Sciatic nerve (tissue), 2 donors: ENCODE data around the gene NRIP1. TPM values are rescaled to one million over a fixed set of nuclear protein-coding genes. Genes with fewer than 3 reads are reported as not detected.

Experiments used
- ATAC-seq: fragments of 200-7000 bp; cut with Tn5 transposase; one replicate; pipeline ENCODE4 v1.9.1; 2020; ENCODE audit warnings: mild to moderate bottlenecking, moderate library complexity
- DNase-seq: peaks from one replicate; pipeline ENCODE4 v3.0.0-alpha.2; 2020; ENCODE audit warnings: low spot score
- intact Hi-C: fragments of 100-400 bp; cut with DNase I; formaldehyde crosslinking; loops from one replicate; pipeline ENCODE4 v1.14.2; 2022
- total RNA-seq: library from RNA; stranded (reverse); fragmentation: NEBNext Ultra II Directional; extraction: Animal tissue kit (Norgen Biotek cat#: 25700); gene quantifications from one replicate; pipeline ENCODE4 v1.2.1, GENCODE V29; 2021
- donor health status: DM: no; HTN: no; CAD: no.
- donor health status: DM: no; HTN: no; CAD: no.

The NRIP1 gene
- total RNA-seq, 1 donor from 2014 or later, result 59.6 TPM

- intact Hi-C loops, result no loop called here
- DNase-seq, result no peak
- no peak for ATAC-seq
Observed at GRCh38 chr21:15071009-15071408, 6.2 kb upstream of the NRIP1 start.

- intact Hi-C loops, result loop anchor here (2.0 kb wide), 1 partner anchor 293 kb away; no protein-coding TSS in a partner anchor
- no peak for DNase-seq
- no peak for ATAC-seq
Observed at GRCh38 chr21:15066123-15066575, 1.3 kb upstream of the NRIP1 start.

GRCh38 chr21:15065392-15066122 is 757 bp upstream of the NRIP1 start:
- ATAC-seq, result peak; percentile 84
- DNase-seq, result peak; percentile 89
- intact Hi-C loops, result loop anchor here (2.0 kb wide), 1 partner anchor 293 kb away; no protein-coding TSS in a partner anchor

GRCh38 chr21:15063814-15064575 is 805 bp downstream of the NRIP1 start:
- intact Hi-C loops, result no loop called here
- ATAC-seq, result peak; percentile 7
- peak; percentile 78 for DNase-seq

- ATAC-seq, result no peak
- DNase-seq, result no peak
- intact Hi-C loops, result no loop called here
Observed at GRCh38 chr21:15063081-15063813, 1.6 kb downstream of the NRIP1 start.

- DNase-seq, result no peak
Observed at GRCh38 chr21:15062606-15062965, 2.2 kb downstream of the NRIP1 start.

GRCh38 chr21:15061747-15062605 is 2.8 kb downstream of the NRIP1 start:
- DNase-seq (no peak), ATAC-seq (no peak)
- intact Hi-C loops, result no loop called here

More at GRCh38 chr21:15062606-15062965, 2.2 kb downstream of the NRIP1 start:
- no peak for ATAC-seq
- intact Hi-C loops, result no loop called here

- intact Hi-C loops, result no loop called here
- no peak for ATAC-seq
- no peak for DNase-seq
Observed at GRCh38 chr21:15061279-15061678, 3.5 kb downstream of the NRIP1 start.

GRCh38 chr21:15060543-15061175 is 4.1 kb downstream of the NRIP1 start:
- intact Hi-C loops, result no loop called here
- no peak for ATAC-seq
- no peak for DNase-seq

GRCh38 chr21:15059397-15059796 is 5.4 kb downstream of the NRIP1 start:
- ATAC-seq (no peak), DNase-seq (no peak)

GRCh38 chr21:15058854-15059263 is 5.9 kb downstream of the NRIP1 start:
- peak; percentile 20 for ATAC-seq

More at GRCh38 chr21:15059397-15059796, 5.4 kb downstream of the NRIP1 start:
- intact Hi-C loops, result no loop called here

GRCh38 chr21:15057285-15057684 is 7.5 kb downstream of the NRIP1 start:
- intact Hi-C loops, result no loop called here
- no peak for ATAC-seq
- no peak for DNase-seq

More at GRCh38 chr21:15058854-15059263, 5.9 kb downstream of the NRIP1 start:
- intact Hi-C loops, result no loop called here
- no peak for DNase-seq

GRCh38 chr21:15054606-15055239 is 10.1 kb downstream of the NRIP1 start:
- ATAC-seq (no peak), DNase-seq (no peak)
- intact Hi-C loops, result no loop called here

- DNase-seq (no peak), ATAC-seq (no peak)
- intact Hi-C loops, result no loop called here
Observed at GRCh38 chr21:15054089-15054488, 10.7 kb downstream of the NRIP1 start.

GRCh38 chr21:15053500-15053899 is 11.3 kb downstream of the NRIP1 start:
- DNase-seq, result no peak
- no peak for ATAC-seq
- intact Hi-C loops, result no loop called here

GRCh38 chr21:15052459-15052763 is 12.4 kb downstream of the NRIP1 start:
- intact Hi-C loops, result no loop called here
- DNase-seq (no peak), ATAC-seq (no peak)

- intact Hi-C loops, result no loop called here
- DNase-seq, result no peak
- no peak for ATAC-seq
Observed at GRCh38 chr21:15051644-15052458, 12.9 kb downstream of the NRIP1 start.
